Measurements from ENCODE around the gene PLA2G1B. TPM values are rescaled to one million over a fixed set of nuclear protein-coding genes. Genes with fewer than 3 reads are reported as not detected.

PLA2G1B gene
- total and polyA plus RNA-seq, 2 of the 13 experiments (the other 11 are each of a cell fraction or from before 2014, with no cell fraction given): 0.33 to 1.4 TPM

DNA sequence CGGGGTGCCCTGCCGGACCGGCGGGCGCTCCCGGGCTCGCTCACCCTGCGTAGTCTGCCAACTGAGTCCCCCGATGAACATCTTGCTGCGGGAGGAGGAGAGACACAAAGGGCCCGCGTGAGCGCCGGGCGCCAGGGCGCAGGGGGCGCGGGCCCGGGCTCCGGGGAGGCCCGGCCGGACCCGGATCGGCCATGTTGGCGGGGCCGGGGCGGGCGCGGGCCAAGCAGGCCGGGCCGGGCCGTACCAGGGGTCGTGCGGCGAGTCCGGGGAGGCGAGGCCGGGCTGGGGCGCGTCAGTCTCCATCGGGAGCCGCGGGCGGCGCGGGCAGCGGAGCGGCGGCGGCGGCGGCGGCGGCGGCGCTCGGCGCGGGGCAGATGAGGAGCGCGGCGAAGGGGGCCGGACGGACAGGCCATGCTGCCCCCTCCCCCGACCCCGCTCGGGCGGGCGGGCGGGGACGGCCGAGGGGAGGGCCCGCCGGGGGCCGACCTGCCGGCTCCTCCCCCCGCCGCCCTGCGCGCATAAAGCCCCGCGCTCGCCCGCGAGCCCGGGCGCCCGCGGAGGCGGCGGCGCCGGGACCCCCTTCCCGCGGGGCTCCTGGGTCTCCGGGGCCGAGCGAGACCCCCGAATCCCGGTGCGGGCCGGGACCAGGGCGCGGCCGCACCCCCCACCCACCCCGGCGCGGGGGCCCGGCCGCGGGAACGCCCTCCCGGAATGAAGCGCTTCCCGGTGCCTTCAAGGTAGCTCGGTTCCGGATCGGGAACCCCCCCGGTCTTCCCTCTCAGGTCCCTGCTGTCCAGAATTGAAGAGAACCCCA, 41.4 kb upstream of the PLA2G1B start, which contains the start of gene MSI1:
Gene MSI1, minus strand, starts transcription at position 376 of the 814 bp plus-strand sequence. Its CDS starts 73 bp downstream, at position 303.
- Histone ChIP-seq H3K4me2 (ENCODE audit: low read depth, low read length) (peak within 1 kb of the TSS; percentile 53), H3K4me3 (replicated peaks in 1 of 3; ENCODE audit: insufficient read depth in 1 of 3, low read depth in 2 of 3, low read length in 3 of 3) (peak within 1 kb of the TSS; percentile 40 to 59 (median 43); a peak in 4 of 6 replicates), H3K9ac (ENCODE audit: insufficient read depth, low read depth, low read length) (no peak within 1 kb of the TSS), H3K4me1 (ENCODE audit: insufficient read depth, low read length) (peaks cover 45% of the 10 kb centered on the region), H2AFZ (ENCODE audit: low read length) (no peak within 1 kb of the TSS), H4K20me1 (ENCODE audit: insufficient read depth, low read length) (no peaks in the 10 kb centered on the region), H3K79me2 (ENCODE audit: insufficient read depth, low read length) (no peaks in the 10 kb centered on the region), H3K36me3 (replicated peaks in 1 of 2; ENCODE audit: control insufficient read depth in 1 of 2, insufficient read depth in 2 of 2, low read length in 2 of 2) (no peaks in the 10 kb centered on the region), H3K27me3 (ENCODE audit: control insufficient read depth in 1 of 2, insufficient read depth in 2 of 2, low read length in 2 of 2) (peaks cover 9 to 45% of the 10 kb centered on the region in 2 experiments; a peak in 4 of 5 replicates), H3K27ac (ENCODE audit: extremely low read length, insufficient read depth, low read length) (no peak within 1 kb of the TSS), H3K9me3 (ENCODE audit: low read length) (no peaks in the 10 kb centered on the region)
- ATAC-seq (no peak; the same call in 1 of the 3 replicates), DNase-seq (ENCODE audit: low spot score) (no peak), FAIRE-seq (no peak)
- 3% methylated on average over 15 of the region's 119 CpGs for WGBS (ENCODE audit: low lambda C conversion rate)
- in situ Hi-C loops (cut with HindIII; ENCODE audit: extremely low pct_ligation_motif_present, low pct_unique_long_range_greater_than_20kb): no loop called here
- TF ChIP-seq RBFOX2 (IDR thresholded peaks at IDR 0.05; ENCODE audit: low read depth, low read length) (peak; percentile 24; the same call in 1 of the 2 replicates), HDAC1 (CRISPR knock-in tag; IDR thresholded peaks at IDR 0.05) (no peak), U2AF2 (IDR thresholded peaks at IDR 0.05; ENCODE audit: low read depth, low read length) (no peak), ZNF503 (CRISPR knock-in tag; IDR thresholded peaks at IDR 0.05) (no peak)
- no TSS peak for BruUV-seq (replicated peaks)
- ChIA-PET CTCF (ENCODE audit: low intra/inter-chr PET ratio, low total read pairs) (no interaction called here), POLR2A (no interaction called here)
- intact Hi-C loops (cut with micrococcal nuclease; ENCODE audit: unreplicated experiment): loop anchor here (5.0 kb wide), 1 partner anchor 42 kb away; the partner anchor contains the start of gene PLA2G1B
